HT-29 (cell line): ENCODE measurements around the gene C19orf47. TPM values are rescaled to one million over a fixed set of nuclear protein-coding genes. Genes with fewer than 3 reads are reported as not detected.

Experiments
- DNase-seq: peaks from one replicate; pipeline ENCODE4 v3.0.0-alpha.2; 2015; ENCODE audit warnings: low spot score
- total RNA-seq: library from RNA; depleted of rRNA; stranded (reverse); fragments of >200 nt; shearing (Covaris generic); gene quantifications from 2 replicates; pipeline ENCODE4 v1.2.3, GENCODE V29; 2014

Gene C19orf47
- total RNA-seq, 1 experiment from 2014 or later = 36.9 TPM

DNA sequence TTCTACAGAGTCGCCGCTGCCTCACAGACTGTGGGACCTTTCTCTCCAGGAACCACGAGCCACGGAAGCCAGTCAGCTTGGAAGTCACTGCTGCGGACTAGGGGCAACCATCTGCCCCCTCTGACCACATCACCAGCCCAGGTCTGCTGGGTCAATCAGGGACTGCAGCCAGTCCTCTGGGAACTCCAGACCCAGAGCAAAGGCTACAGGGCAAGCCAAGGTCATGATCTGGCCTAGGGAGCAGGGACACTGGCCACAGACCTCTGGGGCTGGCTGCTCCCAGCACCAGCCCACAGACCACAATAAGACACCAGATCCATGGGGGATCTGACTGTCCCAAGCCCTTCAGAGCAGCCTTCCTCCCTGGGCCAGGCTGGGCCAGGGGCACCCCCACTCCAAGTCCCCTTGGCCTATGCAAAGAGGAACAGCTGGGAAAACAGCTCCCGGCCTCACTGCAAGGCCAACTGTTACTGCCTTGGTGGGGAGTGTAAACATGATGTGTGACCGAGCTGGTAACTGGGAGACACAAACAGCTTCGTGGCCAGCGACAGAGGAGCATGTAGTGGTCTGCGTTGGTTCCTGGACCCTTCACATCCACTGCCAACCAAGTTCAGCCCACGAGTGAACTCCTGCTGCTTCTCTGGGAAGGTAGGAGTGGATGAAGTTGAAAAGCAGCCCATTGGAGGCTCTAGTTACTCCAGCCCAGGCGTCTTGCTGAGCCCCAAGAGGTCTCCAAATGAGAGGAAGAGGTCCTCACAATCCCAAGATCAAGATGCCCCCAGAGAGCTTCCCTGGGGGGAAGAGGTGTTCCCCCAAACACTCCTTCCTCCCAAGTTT is 64.6 kb downstream of the C19orf47 start:
- no peak for DNase-seq

DNA sequence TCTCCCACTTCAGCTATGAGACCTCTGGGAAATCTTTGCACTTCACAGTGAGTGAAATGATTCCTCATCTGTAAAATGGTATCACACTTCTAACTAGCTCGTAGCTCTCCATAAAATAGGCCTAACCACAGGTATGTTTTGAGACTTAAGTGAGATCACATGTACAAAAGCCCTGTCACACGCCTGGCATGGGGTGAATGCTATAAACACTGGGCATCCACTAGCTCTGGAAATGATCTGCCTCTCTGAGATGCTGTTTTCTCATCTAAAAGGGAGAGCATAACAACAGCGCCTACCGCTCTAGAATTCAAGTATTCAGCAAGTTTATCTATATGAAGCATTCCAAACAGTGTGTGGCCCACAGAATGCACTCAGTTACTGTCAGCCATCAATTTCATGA is 65.3 kb downstream of the C19orf47 start:
- no peak for DNase-seq

DNA sequence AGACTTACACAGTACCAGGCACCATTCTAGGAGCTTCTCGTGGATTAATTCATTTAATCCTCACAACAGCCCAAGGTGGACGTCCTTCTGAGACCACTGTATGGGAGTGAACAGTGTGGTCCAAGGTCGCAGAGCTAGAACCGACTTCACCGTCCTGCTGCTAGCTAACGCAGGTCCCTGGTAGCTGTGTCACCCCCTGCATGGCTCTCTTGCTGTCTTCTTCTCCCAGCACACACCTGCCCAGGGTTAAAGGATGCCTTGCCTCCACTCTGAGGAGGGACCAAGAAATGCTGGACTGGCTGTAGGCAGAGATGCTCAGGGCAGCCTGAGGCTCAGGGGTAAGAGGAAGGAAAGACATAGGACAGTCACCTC is 66.0 kb downstream of the C19orf47 start:
- no peak for DNase-seq

DNA sequence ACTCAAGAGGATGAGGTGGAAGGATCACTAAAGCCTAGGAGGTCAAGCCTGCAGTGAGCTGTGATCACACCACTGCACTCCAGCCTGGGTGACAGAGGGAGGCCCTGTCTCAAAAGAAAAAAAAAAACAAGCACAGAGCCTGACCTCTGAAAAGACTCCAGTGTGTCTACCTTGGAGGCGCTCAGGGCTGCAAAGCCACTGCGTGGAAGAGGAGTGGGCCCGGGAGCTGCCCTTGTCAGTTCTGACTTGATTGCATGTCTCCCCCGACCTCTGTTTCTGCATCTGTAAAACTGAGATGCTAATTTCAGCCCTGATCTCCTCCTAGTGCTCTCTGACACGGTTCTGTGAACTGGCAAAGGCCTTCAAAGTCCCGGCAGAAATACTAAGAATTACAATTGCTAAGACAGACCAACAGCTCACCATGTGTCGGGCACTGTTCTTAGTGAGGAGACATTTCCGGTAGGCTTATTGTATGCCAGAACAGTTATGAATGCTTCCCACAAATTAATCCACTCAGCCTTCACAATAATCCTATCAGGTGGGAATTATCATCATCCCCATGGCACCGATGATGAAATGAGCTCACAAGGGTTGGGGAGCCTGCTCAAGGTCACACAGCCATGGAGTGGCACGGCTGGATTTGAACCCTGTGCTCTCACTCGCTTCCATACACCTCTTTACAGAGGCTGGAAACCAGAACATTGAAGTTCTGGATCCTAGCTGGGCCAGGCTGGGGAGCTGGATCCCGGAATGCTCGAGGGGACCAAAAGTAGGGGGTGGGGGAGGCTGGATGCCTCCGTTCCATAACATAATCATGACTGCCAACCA is 66.6 kb downstream of the C19orf47 start:
- no peak for DNase-seq

DNA sequence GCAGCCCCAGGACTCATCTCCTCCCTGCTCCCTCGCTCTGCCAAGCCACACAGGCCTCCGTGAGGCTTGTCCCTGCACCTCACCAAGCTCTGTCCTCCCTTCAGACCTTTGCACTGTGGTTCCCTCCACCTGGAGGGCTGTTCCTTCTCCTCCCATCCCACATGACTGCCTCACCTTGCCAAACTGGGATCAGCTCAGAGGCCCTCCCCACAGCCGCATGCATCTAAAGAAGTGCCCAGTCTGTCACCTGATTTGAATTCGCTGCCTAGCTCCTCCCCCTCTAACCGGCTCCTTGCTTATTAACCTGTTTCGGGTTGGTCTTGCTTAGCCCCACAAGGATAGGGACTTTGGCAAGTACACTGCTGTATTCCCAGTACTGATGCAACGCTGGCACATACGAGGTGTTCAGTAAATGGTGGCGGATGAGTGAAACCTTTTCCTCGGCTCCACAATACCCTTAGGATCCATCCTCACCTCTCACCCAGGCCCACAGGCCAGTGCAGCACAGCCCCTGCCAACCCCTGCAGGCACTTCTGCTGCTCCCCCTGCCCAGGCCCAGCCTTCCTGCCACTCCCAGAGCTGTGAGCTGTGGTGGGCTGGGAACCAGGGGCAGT is 67.5 kb downstream of the C19orf47 start:
- peak; percentile 89 for DNase-seq

DNA sequence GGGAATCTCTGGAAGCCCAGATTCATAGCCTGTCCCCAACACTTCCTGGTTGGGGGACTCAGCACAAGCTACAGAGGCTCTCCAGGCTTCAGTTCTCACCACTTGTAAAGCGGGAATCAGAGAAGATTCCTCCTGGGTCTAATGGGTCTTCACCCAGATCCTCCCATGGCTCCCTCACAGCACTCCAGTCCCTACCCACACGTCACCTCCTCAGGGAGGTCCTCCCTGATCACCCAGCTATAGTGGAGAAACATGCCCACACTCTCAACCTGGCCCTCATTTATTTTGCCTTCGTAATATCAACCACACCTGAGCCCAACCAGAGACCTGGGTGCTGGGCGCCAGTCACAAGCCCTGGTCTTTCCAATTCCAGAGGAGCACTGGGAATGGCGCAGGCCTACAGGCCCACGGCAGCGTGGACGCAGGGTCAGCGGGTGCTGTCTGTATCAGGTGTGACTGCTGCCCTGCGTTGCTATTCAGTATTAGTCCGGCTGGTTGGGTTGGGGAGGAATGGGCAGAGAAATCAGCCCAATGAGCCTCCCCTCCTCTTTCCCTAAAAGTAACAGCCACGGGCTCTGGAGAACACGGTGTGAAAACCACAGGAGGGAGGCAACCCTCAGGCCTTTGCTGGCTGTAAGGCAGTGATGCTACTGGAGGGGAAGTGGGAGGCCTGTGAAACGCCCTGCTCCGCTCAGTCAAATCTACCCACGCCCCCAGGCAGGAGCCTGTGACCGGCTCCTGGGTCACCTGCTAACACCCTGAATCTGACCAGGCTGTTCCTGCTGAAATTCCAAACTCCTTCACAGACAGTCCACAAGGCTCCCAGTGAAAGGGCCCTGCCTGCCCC is 68.2 kb downstream of the C19orf47 start:
- no peak for DNase-seq

DNA sequence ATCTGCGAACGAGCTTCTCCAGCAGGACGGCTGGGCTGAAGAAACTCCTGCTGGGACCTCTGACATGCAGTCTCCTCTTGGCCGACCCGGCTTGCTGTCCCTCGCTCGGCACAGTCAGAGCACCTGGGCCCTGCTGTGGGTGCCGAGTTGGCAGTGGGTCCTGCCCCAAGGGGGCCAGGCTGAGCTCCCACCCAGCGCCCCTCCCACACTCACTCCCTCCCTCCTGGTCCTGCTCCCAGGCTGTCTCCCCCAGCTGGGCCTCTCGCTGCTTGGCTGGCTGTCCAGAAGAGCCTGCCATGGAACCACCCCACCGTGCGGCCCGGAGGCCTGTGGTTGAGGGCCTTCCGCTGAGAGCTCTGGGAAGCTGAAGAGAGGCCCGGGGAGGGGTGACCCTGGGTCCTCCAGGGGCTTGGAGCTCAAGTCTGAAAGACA is 69.1 kb downstream of the C19orf47 start:
- no peak for DNase-seq

DNA sequence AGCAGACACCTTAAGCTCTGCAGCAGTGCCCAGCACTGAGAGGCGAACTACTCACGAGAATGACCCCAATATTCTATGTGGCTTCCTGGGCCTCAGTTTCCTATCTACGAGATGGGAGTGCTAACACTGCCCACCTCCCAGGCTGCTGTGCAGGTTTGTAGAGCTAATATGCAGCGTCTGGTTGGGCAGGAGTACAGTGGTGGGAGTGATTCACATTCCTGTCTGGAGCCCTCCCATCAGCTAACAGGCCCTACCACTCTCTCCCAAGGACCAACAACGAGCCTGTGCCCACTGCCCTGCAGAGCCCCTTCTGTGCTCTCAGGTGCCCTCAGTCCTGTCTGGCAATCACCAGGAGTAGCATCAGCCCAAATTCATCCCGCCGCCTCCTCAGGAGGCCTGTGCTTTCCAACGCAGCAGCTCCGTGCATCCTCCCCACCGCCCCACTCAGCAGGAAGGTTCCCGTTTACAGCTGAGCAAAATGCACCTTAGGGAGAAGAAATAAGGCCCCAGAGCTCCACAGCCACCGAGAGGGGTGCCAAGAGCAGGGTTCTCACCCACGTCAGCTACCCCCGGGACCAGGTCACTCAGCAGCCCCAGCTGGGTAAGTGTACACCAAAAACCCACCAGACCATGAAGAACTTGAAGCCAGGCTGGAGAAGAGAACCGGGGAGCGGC is 69.7 kb downstream of the C19orf47 start:
- DNase-seq = no peak

DNA sequence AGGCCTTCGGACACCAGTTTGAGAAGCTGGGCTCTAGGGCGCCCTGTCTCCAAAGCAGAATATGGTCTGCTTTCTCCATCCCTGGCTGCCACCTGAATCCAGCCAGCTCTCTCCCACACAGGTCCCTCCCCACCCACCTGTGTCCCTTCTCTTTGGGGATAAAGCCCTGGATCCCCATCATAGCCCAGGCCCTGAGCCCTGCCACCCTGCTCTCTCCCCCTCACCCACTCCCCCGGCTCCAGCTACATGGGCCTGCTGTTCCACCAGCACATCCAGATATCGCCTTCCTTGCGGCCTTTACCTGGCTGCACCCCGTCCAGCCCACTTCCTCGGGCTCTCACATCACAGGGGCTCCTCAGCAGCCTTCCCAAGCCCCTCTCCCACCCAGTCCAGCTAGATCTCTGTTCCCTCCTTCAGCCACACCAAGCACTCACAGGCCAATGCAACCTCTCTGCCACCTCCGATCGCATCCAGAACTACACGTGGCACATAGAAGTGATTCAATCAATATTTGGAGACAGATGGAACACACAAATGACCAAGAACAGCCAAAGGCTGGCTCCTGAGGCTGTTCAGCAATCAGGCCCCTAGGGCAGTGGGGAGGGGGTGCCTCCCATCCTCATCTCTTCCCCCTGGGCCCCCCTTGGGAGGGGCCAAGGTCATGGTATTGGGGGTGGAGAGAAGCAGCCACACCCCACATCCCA is 70.7 kb downstream of the C19orf47 start:
- no peak for DNase-seq

DNA sequence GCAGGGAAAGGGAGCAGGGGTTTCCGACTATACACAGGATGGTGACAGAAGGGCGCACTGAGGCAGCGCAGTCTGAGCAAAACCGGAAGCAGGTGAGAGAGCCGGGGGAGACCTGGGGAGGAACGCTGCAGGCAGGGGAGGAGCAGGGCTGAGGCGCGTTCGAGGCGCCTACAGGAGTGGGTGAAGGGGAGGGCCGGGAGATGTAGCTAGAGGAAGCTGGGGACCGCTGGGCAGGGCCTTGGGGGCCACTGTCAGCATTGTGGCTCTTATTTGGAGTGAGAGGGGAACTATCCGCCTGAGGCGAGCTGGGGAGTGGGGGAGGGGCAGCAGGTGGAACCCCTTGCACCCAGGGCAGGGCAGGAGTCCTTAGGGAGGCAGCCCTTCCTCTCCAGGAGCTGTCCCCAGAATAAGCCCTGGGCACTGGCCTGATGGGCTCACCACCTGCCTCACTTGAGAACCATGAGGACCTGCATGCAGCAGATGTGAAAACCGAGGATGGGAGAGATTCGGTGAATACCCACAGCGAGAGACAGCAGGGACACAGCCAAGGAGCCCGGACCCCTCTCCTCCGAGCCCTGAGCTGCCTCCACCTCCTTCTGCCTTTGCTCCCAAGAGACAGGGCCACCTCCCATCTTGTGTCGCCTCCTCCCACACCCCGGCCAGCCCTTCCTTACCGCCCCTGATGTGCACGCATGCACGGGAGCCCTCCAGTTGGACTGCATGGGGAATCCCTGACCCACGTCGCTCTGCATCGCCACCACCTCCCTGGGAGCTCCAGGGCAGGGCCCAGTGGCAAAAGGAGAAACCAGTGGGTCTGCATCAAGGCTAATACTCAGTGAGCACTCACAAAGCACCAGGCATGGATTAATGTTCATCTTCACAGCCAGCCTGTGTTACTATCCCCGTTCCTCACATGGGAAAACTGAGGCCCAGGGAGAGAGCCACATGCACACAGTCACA is 73.3 kb downstream of the C19orf47 start:
- DNase-seq = no peak

DNA sequence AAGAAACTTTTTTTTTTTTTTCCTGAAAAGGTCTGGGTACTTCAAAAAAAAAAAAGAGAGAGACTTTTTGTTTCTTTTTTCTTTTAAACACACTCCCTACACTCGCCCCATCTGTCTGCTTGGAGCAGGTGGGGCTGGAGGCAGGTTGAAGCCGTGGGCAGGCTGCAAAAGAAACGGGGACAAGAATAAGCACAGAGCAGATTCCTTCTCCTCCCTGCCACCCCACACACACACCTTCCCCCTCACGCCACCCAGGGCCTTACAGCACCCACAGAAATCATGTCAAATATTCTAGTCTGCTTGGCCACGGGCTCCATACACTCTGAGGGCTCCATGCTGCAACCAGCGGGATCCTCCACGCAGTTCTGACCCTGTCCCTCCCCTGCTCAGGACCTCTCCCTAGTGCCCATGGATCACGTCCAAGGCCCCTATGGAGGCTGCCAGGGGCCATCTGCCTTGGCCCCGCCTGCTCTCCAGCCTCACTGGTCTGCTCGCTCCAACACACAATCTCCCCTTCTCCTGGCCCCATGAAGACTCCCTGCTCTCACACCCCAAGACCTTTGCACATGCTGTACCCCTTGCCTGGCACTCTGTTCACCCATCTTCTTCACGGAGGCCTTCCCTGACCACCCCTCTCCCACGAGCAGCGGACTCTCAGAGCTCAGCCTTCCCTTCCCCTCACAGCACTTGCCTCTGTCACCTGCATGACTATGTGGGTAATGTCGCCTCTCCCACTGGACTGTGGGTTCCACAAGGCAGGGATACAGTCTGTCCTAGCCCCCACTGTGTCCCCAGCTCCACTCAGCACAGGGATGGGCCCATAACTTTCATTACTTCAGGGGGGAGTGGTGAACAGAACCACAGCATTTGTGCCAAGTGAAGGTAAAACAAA is 74.5 kb downstream of the C19orf47 start:
- DNase-seq = no peak

DNA sequence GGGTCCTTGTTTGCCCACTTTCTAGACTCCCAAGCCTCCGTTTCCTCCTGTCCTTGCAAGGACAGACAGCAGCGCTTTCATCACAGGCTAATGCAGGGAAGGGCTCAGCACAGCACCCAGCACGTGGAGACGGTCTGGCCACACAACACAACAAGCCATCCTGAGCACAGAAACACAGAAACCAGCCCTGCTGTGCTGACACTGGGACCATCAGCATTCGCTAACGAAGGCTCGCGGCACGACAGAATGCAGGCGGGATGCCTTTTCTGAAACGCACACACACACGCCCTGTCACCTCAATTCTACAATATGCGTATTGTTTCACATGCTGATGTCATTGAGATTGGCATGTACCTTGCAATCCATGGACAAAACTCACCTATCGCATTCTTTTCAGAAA is 75.9 kb downstream of the C19orf47 start:
- no peak for DNase-seq

DNA sequence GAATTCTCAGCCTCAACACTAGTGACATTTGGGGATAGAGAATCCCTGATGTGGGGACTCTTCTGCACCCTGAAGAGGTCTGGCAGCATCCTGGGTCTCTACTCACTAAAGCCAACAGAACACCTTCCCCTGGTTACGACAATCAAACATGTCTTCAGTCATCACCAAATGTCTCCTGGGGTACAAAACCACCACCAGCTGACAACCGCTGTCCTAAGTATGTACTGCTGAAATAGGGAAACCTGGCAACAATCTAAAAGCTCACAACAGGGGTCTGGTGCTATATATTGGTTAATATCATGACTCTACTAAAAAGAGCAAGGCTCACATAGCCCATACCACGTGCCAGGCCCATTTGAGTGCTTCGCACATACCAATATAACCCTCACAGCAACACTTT is 76.5 kb downstream of the C19orf47 start:
- DNase-seq = no peak

DNA sequence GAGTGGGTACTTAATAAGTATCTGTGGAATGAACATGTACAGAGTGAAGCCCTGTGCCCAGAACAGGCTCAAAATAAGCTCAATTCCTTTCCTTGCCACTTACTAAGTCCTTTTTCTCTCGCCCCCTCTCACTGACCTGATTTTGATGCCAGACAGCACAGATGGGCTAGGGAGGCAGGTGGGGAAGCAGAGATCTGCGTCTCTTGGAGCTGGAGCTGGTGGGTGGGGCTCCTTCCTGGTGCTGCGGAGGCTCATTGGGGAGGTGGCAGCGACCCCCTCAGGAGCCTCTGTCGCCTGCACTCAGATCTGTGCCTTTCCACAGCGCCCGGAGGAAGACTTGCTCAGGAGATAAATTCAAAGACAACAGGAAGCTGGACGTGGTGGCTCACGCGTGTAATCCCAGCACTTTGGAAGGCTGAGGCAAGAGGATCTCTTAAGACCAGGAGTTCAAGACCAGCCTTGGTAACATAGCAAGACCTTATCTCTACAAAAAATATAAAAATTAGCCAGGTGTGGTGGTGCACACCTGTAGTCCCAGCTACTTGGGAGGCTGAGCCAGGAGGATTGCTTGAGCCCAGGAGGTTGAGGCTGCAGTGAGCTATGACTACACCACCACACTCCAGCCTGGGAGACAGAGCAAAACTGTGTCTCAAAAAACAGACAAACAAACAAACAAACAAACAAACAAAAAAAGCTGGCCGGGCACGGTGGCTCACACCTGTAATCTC is 77.7 kb downstream of the C19orf47 start:
- no peak for DNase-seq
